ENCODE measurements around the gene WNK2.

Gene WNK2

DNA sequence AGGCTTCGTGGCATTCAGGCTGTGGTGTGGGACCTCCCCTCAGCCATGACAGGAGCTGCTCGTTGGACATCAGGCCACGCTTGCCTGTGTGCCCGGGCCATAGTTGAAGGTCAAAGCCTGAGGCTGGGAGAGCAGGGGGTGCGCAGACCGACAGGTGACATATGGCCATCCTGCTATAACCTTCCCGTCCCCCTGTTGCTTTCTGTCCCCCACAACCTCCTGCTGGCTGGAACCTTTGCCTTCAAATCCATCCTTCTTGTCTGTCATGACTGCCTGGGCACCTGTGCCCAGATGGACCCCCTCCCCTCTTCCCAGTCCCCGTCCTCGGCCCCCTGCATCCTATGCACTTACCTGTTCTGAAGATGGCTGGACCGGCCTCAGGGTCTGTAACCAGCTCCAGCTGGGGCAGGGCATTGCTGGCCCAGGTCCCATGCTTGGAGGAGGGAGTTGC lies 83.2 kb downstream of the WNK2 start:
- Histone ChIP-seq H3K27me3 (ENCODE audit: low read depth, low read length) (peaks cover 39% of the 10 kb centered on the region), H4K20me1 (ENCODE audit: insufficient read depth, low read length) (no peaks in the 10 kb centered on the region), H3K9ac (ENCODE audit: low read length) (no peak overlapping the region), H3K27ac (ENCODE audit: low read length) (no peak overlapping the region), H3K36me3 (replicated peaks; ENCODE audit: low read depth, low read length) (no peaks in the 10 kb centered on the region), H3K4me1 (ENCODE audit: low read length) (peaks cover 38% of the 10 kb centered on the region), H3K79me2 (ENCODE audit: low read length) (no peaks in the 10 kb centered on the region), H3K9me3 (ENCODE audit: insufficient read depth, low read length) (peaks cover 8% of the 10 kb centered on the region), H3K4me2 (ENCODE audit: low read length) (no peak overlapping the region), H2AFZ (ENCODE audit: low read depth, low read length) (no peak overlapping the region), H3K4me3 (ENCODE audit: low read length) (no peak overlapping the region)
- no peak for TF ChIP-seq EZH2phosphoT487 (IDR thresholded peaks at IDR 0.05; ENCODE audit: low read depth)
- TF ChIP-seq, protein P1, sequence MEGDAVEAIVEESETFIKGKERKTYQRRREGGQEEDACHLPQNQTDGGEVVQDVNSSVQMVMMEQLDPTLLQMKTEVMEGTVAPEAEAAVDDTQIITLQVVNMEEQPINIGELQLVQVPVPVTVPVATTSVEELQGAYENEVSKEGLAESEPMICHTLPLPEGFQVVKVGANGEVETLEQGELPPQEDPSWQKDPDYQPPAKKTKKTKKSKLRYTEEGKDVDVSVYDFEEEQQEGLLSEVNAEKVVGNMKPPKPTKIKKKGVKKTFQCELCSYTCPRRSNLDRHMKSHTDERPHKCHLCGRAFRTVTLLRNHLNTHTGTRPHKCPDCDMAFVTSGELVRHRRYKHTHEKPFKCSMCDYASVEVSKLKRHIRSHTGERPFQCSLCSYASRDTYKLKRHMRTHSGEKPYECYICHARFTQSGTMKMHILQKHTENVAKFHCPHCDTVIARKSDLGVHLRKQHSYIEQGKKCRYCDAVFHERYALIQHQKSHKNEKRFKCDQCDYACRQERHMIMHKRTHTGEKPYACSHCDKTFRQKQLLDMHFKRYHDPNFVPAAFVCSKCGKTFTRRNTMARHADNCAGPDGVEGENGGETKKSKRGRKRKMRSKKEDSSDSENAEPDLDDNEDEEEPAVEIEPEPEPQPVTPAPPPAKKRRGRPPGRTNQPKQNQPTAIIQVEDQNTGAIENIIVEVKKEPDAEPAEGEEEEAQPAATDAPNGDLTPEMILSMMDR (IDR thresholded peaks at IDR 0.05; ENCODE audit: low read depth, low read length), result no peak

DNA sequence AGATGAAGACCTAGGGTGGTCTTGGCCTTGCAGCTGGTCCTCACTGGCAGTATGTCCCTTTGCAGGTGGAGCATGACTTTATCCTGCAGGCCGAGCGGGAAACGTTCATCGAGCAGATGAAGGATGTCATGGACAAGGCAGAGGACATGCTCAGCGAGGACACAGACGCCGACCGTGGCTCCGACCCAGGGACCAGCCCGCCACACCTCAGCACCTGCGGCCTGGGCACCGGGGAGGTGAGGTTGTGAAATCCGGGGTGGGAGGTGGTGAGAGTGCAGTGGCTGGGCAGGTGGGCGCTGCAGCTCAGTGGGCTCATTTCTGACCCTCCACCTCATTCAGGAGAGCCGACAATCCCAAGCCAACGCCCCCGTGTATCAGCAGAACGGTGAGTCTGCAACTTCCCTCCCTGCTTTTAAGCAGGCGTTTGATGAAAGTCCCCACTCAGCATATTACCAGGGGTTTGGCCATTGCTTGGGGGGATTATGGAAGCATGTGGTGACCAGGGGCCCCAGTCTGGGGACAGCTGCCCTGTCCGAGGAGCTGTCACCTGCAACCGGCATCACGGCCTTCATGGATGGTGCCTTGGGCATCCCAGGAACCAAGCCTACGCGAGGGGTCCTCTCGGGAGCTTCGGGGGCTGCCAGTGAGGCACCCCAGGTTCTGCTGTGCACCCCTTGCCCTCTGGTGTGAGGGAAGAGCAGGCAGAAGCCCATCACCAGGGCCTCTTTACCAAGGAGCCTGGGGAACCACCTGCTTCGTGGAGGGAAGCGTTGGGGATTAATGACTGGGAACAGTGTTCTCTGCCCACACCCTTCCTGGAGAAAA lies 84.0 kb downstream of the WNK2 start:
- Histone ChIP-seq H2AFZ (ENCODE audit: low read depth, low read length) (no peak overlapping the region), H3K9me3 (ENCODE audit: insufficient read depth, low read length) (peaks cover 8% of the 10 kb centered on the region), H3K9ac (ENCODE audit: low read length) (0 out of 2 replicates have a peak overlapping the region, but pooled peaks have one; percentile 1), H3K36me3 (replicated peaks; ENCODE audit: low read depth, low read length) (no peaks in the 10 kb centered on the region), H3K27me3 (ENCODE audit: low read depth, low read length) (peaks cover 41% of the 10 kb centered on the region), H3K27ac (ENCODE audit: low read length) (no peak overlapping the region), H3K4me2 (ENCODE audit: low read length) (peak overlapping the region; percentile 92), H3K4me3 (ENCODE audit: low read length) (peak overlapping the region; percentile 69), H3K79me2 (ENCODE audit: low read length) (no peaks in the 10 kb centered on the region), H3K4me1 (ENCODE audit: low read length) (peaks cover 38% of the 10 kb centered on the region), H4K20me1 (ENCODE audit: insufficient read depth, low read length) (no peaks in the 10 kb centered on the region)
- TF ChIP-seq EZH2phosphoT487 (IDR thresholded peaks at IDR 0.05; ENCODE audit: low read depth), result no peak
- TF ChIP-seq, protein P1 (IDR thresholded peaks at IDR 0.05; ENCODE audit: low read depth, low read length), result no peak

DNA sequence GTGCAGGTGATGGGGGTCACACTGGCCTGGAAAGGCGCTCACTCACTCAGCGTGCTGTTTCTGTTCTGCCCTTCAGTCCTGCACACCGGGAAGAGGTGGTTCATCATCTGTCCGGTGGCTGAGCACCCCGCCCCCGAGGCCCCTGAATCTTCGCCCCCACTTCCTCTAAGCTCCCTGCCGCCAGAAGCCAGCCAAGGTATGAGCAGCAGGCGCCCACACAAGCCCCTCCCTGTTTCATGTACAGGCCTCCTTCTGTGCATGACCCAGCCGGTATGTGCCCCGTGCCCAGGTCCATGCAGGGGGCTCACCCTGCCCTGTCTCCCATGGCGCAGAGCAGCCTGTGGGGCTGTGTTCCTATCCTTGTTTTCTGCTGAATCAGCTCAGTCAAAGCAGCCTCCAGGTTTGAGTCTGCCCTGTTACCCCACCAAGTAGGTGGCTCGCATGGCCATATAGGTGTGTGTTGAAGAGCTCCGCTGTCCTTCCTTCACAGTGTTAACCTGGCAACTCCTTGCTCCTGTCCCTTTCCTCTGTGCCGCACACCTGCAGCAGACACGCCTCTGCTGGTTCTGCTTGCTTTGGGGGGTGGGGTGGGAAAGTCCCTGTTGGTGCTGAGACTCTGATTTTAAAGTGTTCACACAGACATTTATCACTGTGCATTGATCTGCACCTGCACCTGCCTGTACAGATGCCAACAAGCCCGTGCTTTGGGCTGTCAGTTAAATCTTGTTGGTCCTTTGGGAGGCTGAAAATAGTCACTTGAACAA lies 84.8 kb downstream of the WNK2 start:
- TF ChIP-seq EZH2phosphoT487 (IDR thresholded peaks at IDR 0.05; ENCODE audit: low read depth), result no peak
- TF ChIP-seq, protein P1 (IDR thresholded peaks at IDR 0.05; ENCODE audit: low read depth, low read length), result no peak
- Histone ChIP-seq H2AFZ (ENCODE audit: low read depth, low read length) (no peak overlapping the region), H3K36me3 (replicated peaks; ENCODE audit: low read depth, low read length) (no peaks in the 10 kb centered on the region), H3K4me2 (ENCODE audit: low read length) (peak overlapping the region; percentile 92), H3K9ac (ENCODE audit: low read length) (peak overlapping the region; percentile 26; the same call in 1 of the 2 replicates), H3K4me3 (ENCODE audit: low read length) (peak overlapping the region; percentile 69), H4K20me1 (ENCODE audit: insufficient read depth, low read length) (no peaks in the 10 kb centered on the region), H3K27ac (ENCODE audit: low read length) (peak overlapping the region; percentile 24; the same call in 1 of the 2 replicates), H3K4me1 (ENCODE audit: low read length) (peaks cover 38% of the 10 kb centered on the region), H3K79me2 (ENCODE audit: low read length) (no peaks in the 10 kb centered on the region), H3K9me3 (ENCODE audit: insufficient read depth, low read length) (peaks cover 8% of the 10 kb centered on the region), H3K27me3 (ENCODE audit: low read depth, low read length) (peaks cover 41% of the 10 kb centered on the region)

DNA sequence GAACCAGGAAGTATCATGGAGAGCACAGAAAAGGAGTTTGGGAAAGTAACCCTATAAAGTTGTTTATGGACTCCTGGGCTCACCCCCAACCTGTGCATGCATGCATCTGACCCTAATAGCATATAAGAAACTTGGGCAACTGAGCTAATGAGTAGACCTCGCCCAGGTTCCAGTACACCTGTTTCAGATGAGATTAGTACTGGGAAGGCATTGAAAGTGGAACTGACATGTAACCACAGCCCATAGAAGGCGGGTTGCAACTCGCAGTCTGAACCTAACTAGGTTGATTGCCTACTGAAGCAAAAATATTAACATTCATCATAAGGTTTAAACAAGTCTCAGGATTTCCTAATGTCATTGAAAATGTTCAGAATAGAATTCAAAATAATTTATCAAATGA lies 87.0 kb downstream of the WNK2 start:
- Histone ChIP-seq H3K36me3 (replicated peaks; ENCODE audit: low read depth, low read length) (no peaks in the 10 kb centered on the region), H3K4me1 (ENCODE audit: low read length) (peaks cover 38% of the 10 kb centered on the region), H2AFZ (ENCODE audit: low read depth, low read length) (no peak overlapping the region), H4K20me1 (ENCODE audit: insufficient read depth, low read length) (no peaks in the 10 kb centered on the region), H3K27me3 (ENCODE audit: low read depth, low read length) (peaks cover 58% of the 10 kb centered on the region), H3K79me2 (ENCODE audit: low read length) (no peaks in the 10 kb centered on the region), H3K27ac (ENCODE audit: low read length) (no peak overlapping the region), H3K4me3 (ENCODE audit: low read length) (no peak overlapping the region), H3K4me2 (ENCODE audit: low read length) (no peak overlapping the region), H3K9ac (ENCODE audit: low read length) (no peak overlapping the region), H3K9me3 (ENCODE audit: insufficient read depth, low read length) (peaks cover 8% of the 10 kb centered on the region)
- TF ChIP-seq, protein P1 (IDR thresholded peaks at IDR 0.05; ENCODE audit: low read depth, low read length), result no peak
- no peak for TF ChIP-seq EZH2phosphoT487 (IDR thresholded peaks at IDR 0.05; ENCODE audit: low read depth)

Measured in OCI-LY3 (cell line).